ENCODE results near the gene MAPK14. TPM values are rescaled to one million over a fixed set of nuclear protein-coding genes. Genes with fewer than 3 reads are reported as not detected.

The MAPK14 gene
- total RNA-seq, 1 donor from 2014 or later = 67.9 TPM

DNA sequence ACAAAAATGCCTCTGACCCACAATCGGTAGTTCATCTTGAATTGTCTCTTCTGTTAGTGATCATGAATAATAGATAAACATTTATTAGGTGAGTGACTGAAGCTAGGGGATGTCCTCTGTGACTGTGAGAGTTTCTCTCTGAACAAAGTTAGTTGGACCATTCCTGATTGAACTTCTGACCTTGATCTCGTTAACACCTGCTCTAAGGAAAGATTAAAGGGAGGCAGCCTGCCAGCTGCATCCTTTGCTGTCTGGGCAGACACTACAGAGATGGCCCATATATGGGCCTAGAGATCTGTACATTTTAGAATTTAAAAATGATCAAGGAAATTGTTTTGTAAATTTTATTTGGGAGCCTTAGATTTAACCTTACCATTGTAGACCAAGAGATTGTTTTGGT lies 27.3 kb downstream of the MAPK14 start:
- TF ChIP-seq, protein P1, sequence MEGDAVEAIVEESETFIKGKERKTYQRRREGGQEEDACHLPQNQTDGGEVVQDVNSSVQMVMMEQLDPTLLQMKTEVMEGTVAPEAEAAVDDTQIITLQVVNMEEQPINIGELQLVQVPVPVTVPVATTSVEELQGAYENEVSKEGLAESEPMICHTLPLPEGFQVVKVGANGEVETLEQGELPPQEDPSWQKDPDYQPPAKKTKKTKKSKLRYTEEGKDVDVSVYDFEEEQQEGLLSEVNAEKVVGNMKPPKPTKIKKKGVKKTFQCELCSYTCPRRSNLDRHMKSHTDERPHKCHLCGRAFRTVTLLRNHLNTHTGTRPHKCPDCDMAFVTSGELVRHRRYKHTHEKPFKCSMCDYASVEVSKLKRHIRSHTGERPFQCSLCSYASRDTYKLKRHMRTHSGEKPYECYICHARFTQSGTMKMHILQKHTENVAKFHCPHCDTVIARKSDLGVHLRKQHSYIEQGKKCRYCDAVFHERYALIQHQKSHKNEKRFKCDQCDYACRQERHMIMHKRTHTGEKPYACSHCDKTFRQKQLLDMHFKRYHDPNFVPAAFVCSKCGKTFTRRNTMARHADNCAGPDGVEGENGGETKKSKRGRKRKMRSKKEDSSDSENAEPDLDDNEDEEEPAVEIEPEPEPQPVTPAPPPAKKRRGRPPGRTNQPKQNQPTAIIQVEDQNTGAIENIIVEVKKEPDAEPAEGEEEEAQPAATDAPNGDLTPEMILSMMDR (IDR thresholded peaks at IDR 0.05) = no peak
- intact Hi-C loops (cut with DNase I) = no loop called here
- ATAC-seq = no peak

DNA sequence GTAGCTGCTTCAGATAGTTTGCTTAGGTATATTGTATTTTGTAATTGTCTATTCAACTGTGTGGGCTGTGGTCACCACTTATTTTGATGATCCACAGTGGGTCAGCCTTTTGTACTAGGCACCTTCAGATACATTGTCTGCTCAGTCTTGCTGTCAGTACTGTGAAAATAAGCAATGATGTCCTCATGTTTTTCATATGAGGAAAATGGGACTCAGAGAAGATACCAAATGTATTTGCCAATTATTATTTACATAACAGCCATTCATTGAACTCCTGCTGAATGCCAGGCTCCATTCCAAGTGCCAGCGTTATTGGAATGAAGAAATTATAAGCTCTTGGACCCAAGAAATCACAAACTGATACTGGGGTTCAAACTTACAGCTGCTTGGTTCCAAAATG lies 28.6 kb downstream of the MAPK14 start:
- ATAC-seq = no peak

More for the DNA sequence above, 27.3 kb downstream of the MAPK14 start:
- Histone ChIP-seq H3K27ac (no peak overlapping the region), H3K4me3 (no peak overlapping the region), H3K27me3 (ENCODE audit: low read depth) (no peaks in the 10 kb centered on the region), H3K9me3 (no peaks in the 10 kb centered on the region), H3K4me1 (peaks cover 50% of the 10 kb centered on the region), H3K36me3 (peaks cover 39% of the 10 kb centered on the region)
- no peak for DNase-seq

DNA sequence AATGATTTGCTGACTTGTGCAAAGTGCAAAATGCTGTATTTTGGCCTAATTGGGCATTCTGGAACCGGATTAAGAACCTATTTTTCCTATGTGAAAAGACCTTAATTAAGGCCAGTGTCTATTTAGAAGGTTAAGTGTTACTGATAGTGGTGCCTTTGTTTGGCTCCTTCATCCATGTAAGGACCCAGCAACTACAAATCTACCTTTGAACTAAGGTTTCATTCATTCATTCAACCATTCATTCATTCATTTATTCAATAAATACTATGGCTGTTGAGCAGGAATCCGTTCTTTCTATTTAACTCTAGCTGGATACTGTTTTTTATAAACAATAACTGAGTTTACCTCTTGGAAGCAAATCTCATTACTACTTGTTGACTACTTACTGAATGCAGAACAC lies 33.6 kb downstream of the MAPK14 start:
- TF ChIP-seq, protein P1 (IDR thresholded peaks at IDR 0.05) = no peak
- Histone ChIP-seq H3K36me3 (peaks cover 30% of the 10 kb centered on the region), H3K4me1 (peaks cover 21% of the 10 kb centered on the region), H3K27me3 (ENCODE audit: low read depth) (no peaks in the 10 kb centered on the region), H3K4me3 (no peak overlapping the region), H3K9me3 (no peaks in the 10 kb centered on the region), H3K27ac (no peak overlapping the region)
- DNase-seq (no peak), ATAC-seq (no peak)
- intact Hi-C loops (cut with DNase I) = no loop called here

More for the DNA sequence above, 28.6 kb downstream of the MAPK14 start:
- H3K27ac ChIP-seq = no peak overlapping the region
- intact Hi-C loops (cut with DNase I) = no loop called here
- H3K4me3 ChIP-seq = no peak overlapping the region
- no peak for DNase-seq
- peaks cover 51% of the 10 kb centered on the region for H3K36me3 ChIP-seq
- peaks cover 37% of the 10 kb centered on the region for H3K4me1 ChIP-seq
- no peaks in the 10 kb centered on the region for H3K27me3 ChIP-seq (ENCODE audit: low read depth)
- H3K9me3 ChIP-seq = no peaks in the 10 kb centered on the region
- TF ChIP-seq, protein P1 (IDR thresholded peaks at IDR 0.05) = no peak

DNA sequence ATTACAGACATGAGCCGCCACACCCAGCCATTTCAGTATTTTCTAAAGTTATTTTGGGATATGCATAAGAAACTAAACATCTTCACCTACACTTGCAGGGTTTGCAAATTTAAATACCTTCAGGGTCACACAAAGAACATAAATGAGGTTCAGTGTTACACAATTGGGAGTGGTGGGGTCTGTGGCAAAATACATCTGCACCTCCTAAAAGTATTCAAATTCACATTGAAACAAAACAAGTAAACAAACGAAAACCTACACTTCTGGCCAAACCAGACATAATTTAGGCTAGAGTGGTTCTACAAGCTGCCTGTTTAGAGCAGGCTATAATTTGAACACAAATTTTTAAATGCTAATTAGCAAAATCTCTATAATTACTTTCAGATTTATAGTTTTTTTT lies 34.6 kb downstream of the MAPK14 start:
- peaks cover 30% of the 10 kb centered on the region for H3K36me3 ChIP-seq
- ATAC-seq (no peak), DNase-seq (no peak)
- no peak overlapping the region for H3K4me3 ChIP-seq
- H3K4me1 ChIP-seq = peaks cover 31% of the 10 kb centered on the region
- H3K27ac ChIP-seq = no peak overlapping the region
- intact Hi-C loops (cut with DNase I) = no loop called here
- no peaks in the 10 kb centered on the region for H3K9me3 ChIP-seq
- H3K27me3 ChIP-seq (ENCODE audit: low read depth) = no peaks in the 10 kb centered on the region
- TF ChIP-seq, protein P1 (IDR thresholded peaks at IDR 0.05) = no peak

DNA sequence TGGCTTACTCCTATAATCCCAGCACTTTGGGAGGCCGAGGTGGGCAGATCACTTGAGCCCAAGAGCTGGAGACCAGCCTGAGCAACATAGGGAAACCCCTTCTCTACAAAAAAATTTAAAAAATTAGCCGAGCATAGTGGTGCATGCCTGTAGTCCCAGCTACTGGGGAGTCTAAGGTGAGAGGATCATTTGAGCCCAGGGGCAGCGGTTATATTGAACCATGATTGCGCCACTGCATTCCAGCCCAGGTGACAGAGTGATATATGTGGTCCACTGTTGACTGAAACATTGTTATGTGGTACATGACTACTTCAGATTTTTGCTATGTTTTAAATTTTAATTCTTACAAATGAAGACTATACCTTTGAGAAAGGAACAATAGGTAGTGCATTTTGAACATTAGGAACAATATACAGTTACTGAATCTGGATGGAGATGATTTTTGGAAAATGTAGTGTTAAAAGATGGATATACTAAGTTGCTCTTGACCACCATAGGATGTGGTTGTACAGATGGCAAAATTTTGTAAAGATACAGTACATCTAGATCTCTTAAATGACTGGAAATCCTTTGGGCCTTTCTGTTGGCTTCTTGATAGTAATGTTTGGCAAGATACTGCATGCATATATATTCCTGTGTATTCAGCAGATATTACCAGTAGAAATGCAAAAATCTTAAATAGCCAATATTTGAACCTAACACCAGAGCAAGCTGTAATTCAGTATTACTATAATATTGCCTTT lies 35.9 kb downstream of the MAPK14 start:
- no peak for DNase-seq
- Histone ChIP-seq H3K4me1 (peaks cover 40% of the 10 kb centered on the region), H3K4me3 (no peak overlapping the region), H3K36me3 (peaks cover 30% of the 10 kb centered on the region), H3K27me3 (ENCODE audit: low read depth) (no peaks in the 10 kb centered on the region), H3K27ac (no peak overlapping the region), H3K9me3 (no peaks in the 10 kb centered on the region)
- intact Hi-C loops (cut with DNase I) = no loop called here
- TF ChIP-seq, protein P1 (IDR thresholded peaks at IDR 0.05) = no peak
- no peak for ATAC-seq
